Heart right ventricle (tissue), 16 donors: ENCODE results near the gene PCBP3. TPM values are rescaled to one million over a fixed set of nuclear protein-coding genes. Genes with fewer than 3 reads are reported as not detected.
A peak's percentile ranks its signal among the peaks of the same experiment; 100 is the strongest.

Source experiments
- ATAC-seq, 8 donors: fragments of 200-7000 bp; cut with Tn5 transposase; one replicate each; pipeline ENCODE4 v1.9.1; 2020; ENCODE audit warnings: mild to moderate bottlenecking in 8 of 8, moderate library complexity in 8 of 8, moderate number of reproducible peaks in 1 of 8
- DNase-seq, 2 donors: peaks; one replicate each; pipeline ENCODE4 v3.0.0-alpha.2; 2020
- H3K27ac ChIP-seq, 10 donors: fragments of 200-600 bp; sonication (generic) in 2 of 10; one replicate each; pipeline versions ENCODE4 v1.5.0 to v1.8.0; 2020 to 2022; ENCODE audit warnings: mild to moderate bottlenecking in 3 of 10
- H3K27me3 ChIP-seq, 7 donors: fragments of 200-600 bp; one replicate each; pipeline ENCODE4 v1.8.0; 2021 to 2022; ENCODE audit warnings: mild to moderate bottlenecking in 2 of 7
- H3K36me3 ChIP-seq, 9 donors: fragments of 200-600 bp; sonication (generic) in 1 of 9; one replicate each; pipeline versions ENCODE4 v1.5.0 to v1.8.0; 2020 to 2022; ENCODE audit warnings: mild to moderate bottlenecking in 2 of 9
- H3K4me1 ChIP-seq, 9 donors: fragments of 200-600 bp; sonication (generic) in 1 of 9; one replicate each; pipeline versions ENCODE4 v1.5.0 to v1.8.0; 2020 to 2022; ENCODE audit warnings: mild to moderate bottlenecking in 4 of 9
- H3K4me3 ChIP-seq, 10 donors: fragments of 200-600 bp; sonication (generic) in 2 of 10; one replicate each; pipeline versions ENCODE4 v1.5.0 to v1.8.0; 2020 to 2022; ENCODE audit warnings: mild to moderate bottlenecking in 7 of 10, moderate library complexity in 2 of 10
- H3K9me3 ChIP-seq, 11 donors: fragments of 200-600 bp in 10 of 11; sonication (generic) in 2 of 11; one replicate each; pipeline versions ENCODE4 v1.5.0 to v1.8.0; 2013 to 2022; ENCODE audit warnings: mild to moderate bottlenecking in 2 of 11, control low read depth in 1 of 11, moderate library complexity in 1 of 11
- WGBS, 2 donors: extraction: QIAGEN DNeasy Blood & Tissue Kit; methylation state at CpG; one replicate each; pipeline ENCODE4 v1.1.7; 2013; ENCODE audit warnings: inconsistent platforms in 1 of 2; 5-methylcytosine and 5-hydroxymethylcytosine counted together
- intact Hi-C, 10 donors: fragments of 100-400 bp; cut with DNase I; formaldehyde crosslinking; loops; one replicate each; pipeline versions ENCODE4 v1.11.1 to v1.14.2; 2022
- polyA plus RNA-seq, 2 donors: library from polyadenylated mRNA; stranded (reverse); fragments of 200-250 nt; gene quantifications; one replicate each; pipeline ENCODE4 v1.2.3, GENCODE V29; 2013
- total RNA-seq, 10 donors: library from RNA; stranded (reverse); fragmentation: NEBNext Ultra II Directional in 3 of 10; extraction: Animal tissue kit (Norgen Biotek cat#: 25700) in 3 of 10; gene quantifications; one replicate each; pipeline versions ENCODE4 v1.2.1 to v1.2.4, GENCODE V29; 2021 to 2023
- TF ChIP-seq, protein P1 (sequence below), 9 donors: fragments of 200-600 bp; sonication (generic) in 2 of 9; IDR thresholded peaks; one replicate each; pipeline versions ENCODE4 v1.5.0 to v1.8.0; 2021 to 2022; ENCODE audit warnings: antibody characterized with exemption in 9 of 9, mild to moderate bottlenecking in 5 of 9, moderate library complexity in 1 of 9
- donor health status: Arrhythmogenic right ventricular cardiomyopathy.
- donor health status: ischemic (EF 13 %, LVEDD 7.1; RV severe dilation, severe dysfunction).
- donor health status: healthy with polysubstance abuse.
- donor health status: DM: no; HTN: yes; CAD: no.
- donor health status: DM: no; HTN: no; CAD: no.
- donor health status: ischemic (EF 25% LVEDD 6.9; RV normal size, moderate dysfunction).
- donor health status: ischemic (EF 25% LVEDD 5.7; RV mildly dilated, moderate dysfunction).
- donor health status: healthy.
- donor health status: DM: yes; HTN: yes; CAD: no.
- donor health status: Ischemic cardiomyopathy.
- donor health status: ischemic (EF 35%, LVEDD 5.7; RV mildly dilated, moderate dysfunction).
- donor health status: nonischemic (EF 11% LVEDD 7.7; RV severe dilation, severe dysfunction).
- donor health status: DM: yes; HTN: yes; CAD: no.
- donor health status: PGD.
- donor health status: ischemic (EF 29% LVEDD 5.4; RV normal size, mild dysfunction).
- donor health status: nonischemic (EF 23%, LVEDD 6.1; RV moderate dilation, normal function).

Gene PCBP3
- total and polyA plus RNA-seq, 12 donors = 0.25 to 11.3 (median 1.2) TPM

DNA sequence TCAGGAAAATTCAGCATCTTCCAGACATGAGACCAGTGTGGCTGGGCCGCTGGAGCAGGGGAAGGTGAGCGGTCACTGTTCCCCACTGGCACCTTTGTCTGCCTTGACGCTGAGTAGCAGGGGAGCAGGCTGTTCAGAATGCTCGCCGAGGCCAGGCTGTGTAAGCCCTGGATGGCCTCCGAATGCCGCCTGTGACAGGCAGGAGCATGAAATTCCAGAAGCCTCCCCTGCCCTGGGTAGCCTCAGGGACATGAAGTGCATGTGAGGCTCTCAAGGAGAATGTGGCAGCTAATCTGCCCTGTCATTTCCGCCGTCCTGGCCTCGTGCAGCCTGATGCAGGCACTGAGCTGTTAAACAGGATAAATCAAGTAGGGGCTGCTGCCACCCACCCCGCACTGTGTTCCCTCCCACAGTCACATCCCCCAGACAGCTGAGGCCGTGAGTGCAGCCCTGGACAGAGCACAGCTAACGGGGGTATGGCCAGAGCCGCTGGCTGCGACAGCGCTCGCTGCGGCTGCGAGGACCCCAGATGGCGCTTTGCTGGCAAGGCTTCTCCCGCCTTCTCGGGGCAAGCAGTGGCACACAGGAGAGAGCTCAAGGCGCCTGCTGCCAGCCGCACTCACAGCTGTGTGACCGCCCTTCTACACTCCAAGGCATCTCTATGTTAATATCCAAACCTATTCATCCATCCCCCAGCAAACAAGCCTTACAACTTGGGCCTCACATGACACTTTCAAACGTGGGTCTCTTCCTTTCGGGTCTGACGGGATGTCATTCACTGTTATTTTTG, 233.1 kb downstream of the PCBP3 start:
- no peaks in the 10 kb centered on the region for H3K9me3 ChIP-seq
- peaks cover 0 to 16% (median 2%) of the 10 kb centered on the region in 9 donors for H3K4me1 ChIP-seq
- H3K27ac ChIP-seq = no peak overlapping the region
- DNase-seq (no peak), ATAC-seq (peak in 4 of 8 donors; percentile 15 to 78 (median 34))
- WGBS, 2 donors = 64% methylated on average over 28 of the region's 28 CpGs
- TF ChIP-seq, protein P1, sequence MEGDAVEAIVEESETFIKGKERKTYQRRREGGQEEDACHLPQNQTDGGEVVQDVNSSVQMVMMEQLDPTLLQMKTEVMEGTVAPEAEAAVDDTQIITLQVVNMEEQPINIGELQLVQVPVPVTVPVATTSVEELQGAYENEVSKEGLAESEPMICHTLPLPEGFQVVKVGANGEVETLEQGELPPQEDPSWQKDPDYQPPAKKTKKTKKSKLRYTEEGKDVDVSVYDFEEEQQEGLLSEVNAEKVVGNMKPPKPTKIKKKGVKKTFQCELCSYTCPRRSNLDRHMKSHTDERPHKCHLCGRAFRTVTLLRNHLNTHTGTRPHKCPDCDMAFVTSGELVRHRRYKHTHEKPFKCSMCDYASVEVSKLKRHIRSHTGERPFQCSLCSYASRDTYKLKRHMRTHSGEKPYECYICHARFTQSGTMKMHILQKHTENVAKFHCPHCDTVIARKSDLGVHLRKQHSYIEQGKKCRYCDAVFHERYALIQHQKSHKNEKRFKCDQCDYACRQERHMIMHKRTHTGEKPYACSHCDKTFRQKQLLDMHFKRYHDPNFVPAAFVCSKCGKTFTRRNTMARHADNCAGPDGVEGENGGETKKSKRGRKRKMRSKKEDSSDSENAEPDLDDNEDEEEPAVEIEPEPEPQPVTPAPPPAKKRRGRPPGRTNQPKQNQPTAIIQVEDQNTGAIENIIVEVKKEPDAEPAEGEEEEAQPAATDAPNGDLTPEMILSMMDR (IDR thresholded peaks at IDR 0.05) = no peak
- H3K36me3 ChIP-seq = no peaks in the 10 kb centered on the region
- peaks cover 0 to 69% (median 5%) of the 10 kb centered on the region in 7 donors for H3K27me3 ChIP-seq
- intact Hi-C loops = loop anchor here in 1 of 10 donors (10.0 kb wide), 1 partner anchor 58 kb away; no protein-coding TSS in a partner anchor
- H3K4me3 ChIP-seq = no peak overlapping the region

DNA sequence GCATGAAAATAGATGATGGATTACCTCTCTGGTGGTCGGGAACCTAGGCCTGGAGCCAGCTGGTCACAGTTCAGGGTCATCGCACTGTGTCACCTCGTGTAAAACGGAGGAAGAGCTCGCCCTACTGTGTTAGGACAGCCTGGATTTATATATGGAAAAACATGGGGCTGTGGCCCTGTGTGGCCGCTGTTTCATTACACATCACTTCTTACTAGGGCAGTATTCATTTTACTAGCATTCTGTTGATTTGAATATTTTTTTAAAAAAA, 233.6 kb downstream of the PCBP3 start:
- Histone ChIP-seq H3K27me3 (peaks cover 0 to 64% (median 5%) of the 10 kb centered on the region in 7 donors), H3K4me1 (peaks cover 0 to 16% (median 2%) of the 10 kb centered on the region in 9 donors), H3K27ac (no peak overlapping the region), H3K4me3 (no peak overlapping the region), H3K9me3 (no peaks in the 10 kb centered on the region), H3K36me3 (no peaks in the 10 kb centered on the region)
- TF ChIP-seq, protein P1 (IDR thresholded peaks at IDR 0.05) = no peak
- intact Hi-C loops = loop anchor here in 1 of 10 donors (10.0 kb wide), 1 partner anchor 58 kb away; no protein-coding TSS in a partner anchor
- 60 to 61% methylated on average over 6 of the region's 6 CpGs for WGBS, 2 donors
- ATAC-seq (no peak), DNase-seq (no peak)

DNA sequence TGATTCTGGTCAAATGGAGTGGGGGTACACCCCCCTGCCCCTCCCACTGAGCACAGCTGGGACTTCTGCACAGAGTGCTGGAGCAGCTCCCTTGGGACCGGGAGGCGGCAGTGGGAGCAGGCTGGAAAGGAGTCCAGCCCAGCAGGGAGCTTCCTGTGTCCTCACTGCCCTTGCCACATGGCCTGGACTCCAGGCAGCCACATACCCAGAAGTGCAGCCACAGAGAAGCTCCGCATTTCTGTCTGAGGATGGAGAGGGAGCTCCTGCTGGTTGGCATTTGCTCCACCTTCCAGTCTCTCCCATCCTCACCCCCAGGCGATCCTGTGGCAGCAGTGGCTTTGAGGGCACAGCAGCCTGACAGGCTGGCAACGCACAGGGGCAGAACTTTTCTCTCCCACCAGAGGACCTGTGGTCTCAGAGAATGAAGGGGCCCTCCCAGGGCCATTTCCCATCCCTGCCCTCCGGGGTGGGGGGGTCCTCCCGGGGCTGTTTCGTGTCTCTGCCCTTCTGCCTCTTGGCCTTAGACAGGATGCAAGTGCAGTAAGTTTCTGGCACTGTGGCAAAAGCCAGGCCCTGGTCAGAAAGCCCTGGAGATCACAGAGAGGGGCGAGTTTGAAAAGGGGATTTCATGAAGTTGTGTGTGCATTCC, 234.4 kb downstream of the PCBP3 start:
- Histone ChIP-seq H3K9me3 (no peaks in the 10 kb centered on the region), H3K4me3 (no peak overlapping the region), H3K36me3 (no peaks in the 10 kb centered on the region), H3K4me1 (peaks cover 0 to 20% (median 2%) of the 10 kb centered on the region in 9 donors), H3K27me3 (peaks cover 0 to 60% (median 5%) of the 10 kb centered on the region in 7 donors), H3K27ac (no peak overlapping the region)
- TF ChIP-seq, protein P1 (IDR thresholded peaks at IDR 0.05) = no peak
- intact Hi-C loops = loop anchor here in 1 of 10 donors (10.0 kb wide), 1 partner anchor 57 kb away; no protein-coding TSS in a partner anchor
- no peak for ATAC-seq
- DNase-seq = no peak
- 69 to 77% methylated on average over 9 of the region's 9 CpGs for WGBS, 2 donors
